Stimulated activated CD8-positive, alpha-beta memory T cell treated with anti-CD3 and anti-CD28 coated beads, Interleukin-4, amount 100 ng/mL, for 1 hour (primary cell): ENCODE results near the gene C9orf152.

ENCODE experiments used
- DNase-seq, 2 donors: peaks; one replicate each; pipeline ENCODE4 v3.0.0-alpha.2; 2020; ENCODE audit warnings: low read depth in 2 of 2, low spot score in 1 of 2

Gene C9orf152

DNA sequence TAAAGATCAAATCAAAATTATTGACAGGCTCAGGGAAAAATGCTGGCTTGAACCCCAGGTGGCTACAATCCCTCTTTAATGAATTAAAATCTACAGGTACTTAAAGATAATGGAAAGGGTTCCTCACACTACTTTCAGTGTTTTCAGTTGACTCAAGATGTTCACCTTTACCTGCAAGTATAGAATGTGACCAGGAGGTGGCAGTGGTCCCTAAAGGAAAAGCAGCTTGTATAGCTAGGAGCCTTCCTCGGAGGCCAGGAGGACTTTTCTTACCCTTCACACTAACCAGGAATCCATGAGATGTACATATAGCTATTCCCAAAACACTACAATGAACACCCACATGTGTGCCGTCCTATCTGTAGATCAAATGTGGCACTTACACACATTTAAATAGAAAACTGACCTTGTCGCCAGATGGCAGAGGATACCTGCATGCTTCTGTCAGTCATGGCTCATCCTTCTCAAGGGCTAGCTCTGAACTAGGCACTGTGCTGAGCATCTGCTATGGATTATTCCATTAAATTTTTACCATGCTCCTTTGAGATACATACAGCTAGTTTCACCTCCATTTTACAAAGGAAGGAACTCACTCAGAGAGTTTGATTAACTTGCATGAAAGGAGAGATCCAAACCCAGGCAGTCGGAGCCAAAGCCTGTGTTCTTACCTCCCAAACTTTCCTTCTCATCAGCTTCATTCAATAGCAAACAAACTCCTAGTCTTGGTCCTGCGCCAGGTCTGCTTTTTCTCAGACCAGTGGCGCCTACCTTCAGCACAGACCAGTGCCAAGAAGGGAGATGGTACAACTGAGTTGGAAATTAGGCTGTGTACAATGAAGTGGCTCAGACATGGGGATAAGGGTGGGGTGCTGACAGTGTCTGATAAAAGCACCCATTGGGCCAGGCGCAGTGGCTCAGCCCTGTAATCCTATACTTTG lies 24.5 kb downstream of the C9orf152 start:
- DNase-seq = peak in 1 of 2 donors; percentile 11

DNA sequence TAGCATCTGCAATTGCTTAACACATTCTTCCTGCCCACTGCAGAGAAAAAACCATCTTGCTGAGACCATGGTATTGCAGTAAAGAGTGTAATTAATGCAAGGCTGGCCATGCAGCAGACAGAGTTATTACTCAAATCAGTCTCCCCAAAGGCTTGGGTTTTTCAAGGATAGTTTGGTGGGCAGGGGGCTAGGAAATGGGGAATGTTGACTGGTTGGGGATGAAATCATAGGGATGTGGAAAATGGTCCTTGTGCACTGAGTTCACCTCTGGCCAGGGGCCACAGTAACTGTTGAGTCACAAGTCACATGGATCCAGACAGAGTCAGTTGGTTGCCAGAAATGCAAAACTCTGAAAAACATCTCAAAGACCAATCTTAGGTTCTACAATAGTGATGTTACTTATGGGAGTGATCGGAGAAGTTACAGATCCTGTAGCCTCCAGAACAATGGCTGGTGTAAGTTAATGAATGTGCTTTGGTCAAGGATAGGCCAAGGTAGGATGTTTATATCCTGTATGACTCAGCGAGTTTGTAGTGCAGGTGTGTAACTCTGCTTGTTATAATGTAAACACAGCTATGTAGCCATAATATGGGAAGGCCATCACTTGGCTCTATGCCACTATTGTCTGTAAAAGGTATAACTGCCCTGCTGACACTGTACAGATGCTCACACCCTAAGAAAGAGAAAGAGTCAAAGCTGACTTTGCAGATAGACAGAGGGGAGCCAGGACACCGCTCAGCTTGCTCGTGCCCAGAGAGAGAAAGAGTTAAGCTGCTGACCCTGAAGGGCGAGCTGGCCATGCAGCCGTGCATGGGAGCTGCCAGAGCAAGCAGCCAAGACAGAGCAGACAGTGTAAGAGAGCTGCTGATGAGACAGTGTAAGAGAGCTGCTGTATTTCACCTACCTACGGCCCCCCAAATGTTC lies 27.2 kb downstream of the C9orf152 start:
- no peak for DNase-seq

DNA sequence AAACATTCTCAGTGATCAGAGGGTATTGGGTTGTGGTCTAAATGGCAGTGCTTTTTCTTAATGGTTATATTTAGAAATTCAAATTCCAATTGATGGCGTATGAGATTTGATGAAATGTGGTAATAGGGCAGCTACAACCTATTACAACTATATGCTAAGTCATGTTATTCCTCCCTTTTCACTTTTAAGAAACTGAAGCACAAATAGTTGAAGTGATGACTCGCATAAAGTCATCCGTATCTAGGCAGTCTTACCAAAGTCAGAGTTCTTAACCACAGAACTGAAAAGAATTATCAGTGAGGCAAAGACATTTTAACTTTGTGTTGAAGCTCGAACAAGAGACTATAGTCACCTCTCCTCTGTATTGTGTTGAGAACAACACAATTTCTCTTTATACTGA lies 28.2 kb downstream of the C9orf152 start:
- no peak for DNase-seq

DNA sequence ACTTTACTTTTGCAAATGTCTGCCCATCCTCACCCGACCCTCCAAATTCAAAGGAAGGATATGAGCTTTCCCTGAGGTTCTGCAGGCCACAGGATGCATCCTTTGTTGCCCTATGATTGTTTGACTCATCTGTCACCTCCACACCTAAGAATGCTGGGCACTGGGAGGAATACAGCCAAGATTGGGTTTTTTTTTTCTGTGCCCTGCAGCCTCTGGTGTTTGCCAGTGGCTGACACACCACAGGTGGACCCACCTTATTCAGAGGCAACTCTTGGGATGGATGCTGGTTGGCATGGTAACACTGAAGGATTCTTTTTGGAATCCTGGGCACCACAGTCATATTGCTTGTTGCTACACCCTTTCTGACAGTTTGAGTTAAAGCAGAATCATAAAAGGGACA lies 29.7 kb downstream of the C9orf152 start:
- no peak for DNase-seq

DNA sequence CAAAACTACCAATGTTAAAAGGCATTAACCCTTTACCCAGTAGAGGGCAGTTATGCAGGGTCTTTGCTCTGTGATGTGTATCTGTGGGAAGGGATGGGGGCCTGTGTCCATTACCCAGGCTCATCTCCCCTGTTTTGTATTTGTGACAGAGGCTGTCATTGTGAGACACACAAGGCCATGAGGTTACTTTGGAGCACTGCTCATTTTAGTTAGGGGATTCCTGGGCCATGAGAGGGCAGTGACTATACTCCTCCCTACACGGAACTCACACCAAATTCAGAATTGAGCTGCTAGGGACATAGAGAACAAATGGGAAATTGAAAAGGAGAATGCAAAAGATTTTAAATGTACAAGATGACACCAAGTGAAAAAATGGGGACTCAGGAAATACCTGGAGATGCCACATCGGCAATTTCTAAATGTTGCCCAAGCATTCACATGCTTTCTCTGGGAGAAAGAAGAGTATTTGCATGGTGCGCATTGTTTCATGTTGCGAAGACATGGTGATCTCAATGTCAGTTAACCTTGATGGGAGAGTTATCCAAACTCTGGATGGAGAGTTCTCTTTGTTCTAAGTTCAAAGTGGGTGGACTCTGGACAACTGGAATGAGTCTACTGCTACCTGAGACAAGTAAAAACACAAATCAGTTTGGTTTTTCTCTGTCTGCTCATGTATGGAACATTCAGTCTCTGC lies 32.5 kb downstream of the C9orf152 start:
- DNase-seq = no peak

DNA sequence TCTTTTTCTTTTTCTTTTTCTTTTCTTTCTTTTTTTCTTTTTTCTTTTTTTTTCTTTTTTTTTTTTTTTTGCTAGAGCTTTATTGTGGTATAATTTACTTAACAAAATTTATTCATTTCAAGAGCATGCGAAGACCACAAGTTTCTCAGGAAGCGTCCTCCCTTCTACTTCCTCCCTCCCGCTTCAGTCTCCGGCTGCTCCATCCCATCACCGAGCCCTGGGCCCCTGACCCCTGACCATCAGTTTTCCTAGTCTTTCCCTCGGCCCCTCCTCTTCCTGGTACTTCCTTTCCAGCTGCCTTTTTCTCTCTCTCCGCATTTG lies 34.7 kb downstream of the C9orf152 start:
- DNase-seq = no peak

DNA sequence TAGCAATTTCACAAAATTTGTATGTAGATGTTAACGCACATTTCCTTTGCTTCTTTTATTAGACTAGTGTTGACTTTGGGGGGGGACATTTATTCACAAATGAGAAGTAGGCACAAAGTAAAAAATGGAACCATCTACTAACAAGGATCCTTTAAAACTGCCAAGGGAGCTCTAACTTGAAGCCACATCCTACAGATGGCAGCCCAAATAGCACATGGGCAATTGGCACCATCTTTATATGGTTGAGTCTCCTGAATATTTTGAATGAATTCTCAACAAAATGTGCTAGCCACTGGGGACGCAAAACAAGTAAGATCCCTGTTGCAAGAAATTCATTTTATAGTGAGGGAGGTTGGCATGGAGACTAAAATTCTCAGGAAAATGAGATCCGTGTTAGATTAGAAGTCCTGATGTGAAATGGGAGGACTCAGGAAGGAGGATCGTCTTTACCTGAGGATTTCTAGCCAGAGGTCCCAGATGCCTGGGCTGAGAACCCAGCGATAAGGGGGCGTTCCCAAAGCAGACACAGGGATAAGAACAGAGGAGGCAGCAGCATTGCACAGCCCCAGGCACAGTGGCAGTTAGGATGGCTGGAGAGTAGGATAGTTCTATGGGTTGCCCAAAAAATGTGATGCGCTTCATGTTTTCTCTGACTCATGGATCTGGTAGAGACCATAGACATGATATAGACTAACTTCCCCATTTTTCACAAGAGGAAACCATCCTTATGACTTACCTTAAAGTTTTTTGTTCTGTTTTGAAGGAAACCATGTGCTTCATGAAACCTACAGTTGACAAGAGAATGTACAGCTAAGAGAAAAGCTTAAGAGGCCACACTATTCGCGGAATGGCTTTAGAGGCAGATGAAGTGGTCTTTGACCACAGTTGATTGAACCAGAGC lies 37.4 kb downstream of the C9orf152 start:
- DNase-seq = no peak

DNA sequence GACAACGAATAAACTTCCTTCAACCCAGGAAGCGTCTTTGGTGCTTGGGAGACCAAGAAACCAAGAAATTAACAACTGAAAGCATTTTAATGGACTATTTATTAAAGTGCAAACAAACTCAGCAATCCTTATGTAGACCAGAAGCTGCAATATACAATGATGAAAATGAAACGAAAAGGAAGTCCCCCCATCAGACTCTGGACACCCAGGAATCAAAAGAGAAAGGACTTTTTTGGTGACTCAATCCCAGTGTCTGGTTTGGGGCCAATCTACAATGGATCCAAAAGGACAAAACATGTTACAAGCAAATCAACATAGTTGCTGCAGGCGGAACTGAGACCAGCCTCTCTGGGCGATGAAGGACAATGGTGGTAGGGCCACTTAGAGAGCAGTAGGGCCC lies 39.5 kb downstream of the C9orf152 start:
- DNase-seq = no peak

DNA sequence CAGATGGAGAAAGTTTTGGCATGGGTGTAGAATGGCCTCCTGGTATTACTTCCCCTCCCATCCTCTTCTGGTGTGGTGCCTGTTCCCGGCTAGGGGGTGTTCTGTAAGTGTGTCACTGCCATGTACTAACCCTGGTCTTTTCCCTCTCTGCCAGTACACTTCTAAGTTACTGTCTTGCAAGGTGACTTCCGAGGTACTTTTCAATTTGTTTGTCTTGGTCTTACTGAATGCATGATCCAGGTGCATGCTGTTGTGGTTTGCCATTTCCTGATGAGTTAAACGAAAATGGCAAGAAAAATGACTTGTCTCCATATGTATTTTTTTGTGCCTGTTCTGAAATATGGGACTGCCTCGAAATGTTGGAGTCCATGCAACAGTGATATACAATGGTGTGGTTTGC lies 46.0 kb downstream of the C9orf152 start:
- DNase-seq = no peak

DNA sequence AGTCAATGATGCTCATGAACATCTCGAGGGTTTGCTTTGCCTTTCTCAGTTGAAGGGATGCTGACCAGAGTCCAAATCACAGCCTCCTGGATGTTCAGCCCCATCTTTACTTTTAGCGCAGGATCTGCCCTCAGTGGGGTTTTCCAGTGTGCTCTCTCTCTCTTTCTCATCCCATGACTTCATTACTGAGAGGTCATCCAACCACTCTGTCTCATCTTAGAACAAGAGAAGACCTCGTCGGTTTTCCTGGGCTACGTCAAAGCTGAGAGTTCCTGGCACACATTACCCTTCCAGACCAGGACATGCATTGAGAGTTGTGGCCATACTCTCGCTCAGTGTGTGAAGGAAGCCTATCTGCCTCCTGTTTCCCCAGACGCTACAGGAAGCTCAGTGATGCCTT lies 47.3 kb downstream of the C9orf152 start:
- DNase-seq = no peak

DNA sequence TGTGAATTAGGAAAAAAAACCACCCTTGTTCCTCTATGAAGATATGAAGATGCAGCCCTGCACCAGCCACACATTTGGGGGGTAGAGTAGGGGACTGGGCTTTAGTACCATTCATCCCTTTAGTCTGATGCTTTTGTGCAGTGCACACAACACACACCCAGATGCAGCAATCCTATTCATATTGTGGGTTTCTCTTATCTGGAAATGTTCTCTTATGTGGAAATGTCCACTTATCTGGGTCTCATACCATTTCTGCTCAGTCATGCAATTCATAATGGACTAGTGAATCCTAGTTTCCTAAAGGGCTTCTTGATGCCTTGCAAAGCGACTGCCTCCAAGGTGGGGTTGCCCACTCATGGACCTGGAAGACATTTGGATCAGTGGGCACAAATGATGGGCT lies 47.8 kb downstream of the C9orf152 start:
- no peak for DNase-seq

DNA sequence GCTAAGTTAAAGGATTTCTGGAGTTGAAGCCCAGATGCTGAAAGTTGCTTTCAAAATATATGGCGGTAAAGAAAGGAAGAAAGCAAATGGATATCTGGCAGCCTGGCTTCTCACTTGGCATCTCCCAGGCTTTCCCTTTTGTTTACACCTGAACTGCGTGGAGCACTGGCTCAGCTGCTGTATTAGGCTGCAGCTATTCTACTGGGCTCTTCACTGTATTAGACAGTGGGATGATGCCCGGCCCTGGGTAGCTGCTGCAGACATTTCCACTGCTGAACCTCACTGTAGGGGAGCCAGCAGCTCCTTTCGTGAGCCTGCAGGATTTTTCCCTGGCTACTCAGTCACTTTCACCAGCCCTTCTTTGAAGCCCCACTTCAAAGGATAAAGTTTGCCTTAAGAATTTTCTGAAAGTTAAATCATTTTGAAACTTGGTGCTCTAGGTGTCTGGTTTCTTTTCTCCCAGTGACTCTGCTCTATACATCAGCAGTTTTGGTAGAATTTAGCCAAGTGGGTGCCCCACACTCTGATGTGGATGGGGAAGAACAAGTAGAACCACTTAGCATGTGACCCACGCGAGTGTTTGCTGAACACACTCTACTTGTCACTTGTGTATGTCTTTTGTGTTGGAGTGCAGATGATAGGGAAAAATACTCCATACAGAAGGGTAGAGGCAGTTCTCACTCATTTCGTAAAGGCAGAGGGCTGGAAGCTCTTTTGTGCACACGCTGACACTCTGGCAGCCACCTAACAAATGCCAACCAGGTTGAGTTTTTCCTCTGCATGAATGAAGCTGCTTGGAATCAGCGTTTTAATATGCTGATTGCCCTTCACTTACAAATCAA lies 49.9 kb downstream of the C9orf152 start:
- no peak for DNase-seq

DNA sequence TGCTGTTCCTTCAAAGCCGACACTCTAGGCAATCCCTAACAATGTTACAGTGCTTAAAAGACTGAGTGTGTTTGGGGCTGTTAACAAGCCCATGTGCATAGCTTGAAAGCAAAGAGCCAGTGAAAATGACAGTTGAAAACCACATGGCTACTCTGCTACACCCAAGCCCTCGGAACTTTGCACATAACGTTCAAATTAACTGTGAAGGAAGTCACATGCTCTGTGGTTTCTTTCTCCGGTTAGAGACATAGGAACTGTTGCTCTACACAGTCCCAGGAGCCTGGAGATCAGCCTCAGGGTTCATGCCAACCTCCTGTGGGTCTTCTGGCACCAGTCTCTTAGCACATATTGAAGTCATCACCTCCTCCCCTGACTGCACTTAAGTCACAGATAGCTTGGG lies 51.1 kb downstream of the C9orf152 start:
- DNase-seq = no peak

DNA sequence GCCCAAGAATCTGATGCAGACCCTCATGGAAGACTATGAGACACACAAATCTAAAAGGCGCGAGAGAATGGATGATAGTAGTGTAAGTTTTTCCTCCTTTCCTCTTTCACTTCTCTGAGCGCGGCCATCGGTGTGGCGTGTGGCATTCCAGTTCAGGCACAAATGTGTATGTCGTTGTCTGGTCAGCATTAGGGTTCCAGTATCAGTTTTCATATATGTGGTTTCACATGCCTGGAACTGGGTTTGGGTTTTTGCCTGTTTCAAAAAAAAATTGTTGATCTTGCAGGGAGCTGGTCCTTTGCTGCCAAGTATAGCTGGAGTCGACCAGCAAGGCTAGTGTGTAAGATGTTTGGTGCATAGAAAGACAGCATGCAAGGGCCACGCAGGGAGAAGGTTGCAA lies 51.5 kb downstream of the C9orf152 start:
- no peak for DNase-seq

DNA sequence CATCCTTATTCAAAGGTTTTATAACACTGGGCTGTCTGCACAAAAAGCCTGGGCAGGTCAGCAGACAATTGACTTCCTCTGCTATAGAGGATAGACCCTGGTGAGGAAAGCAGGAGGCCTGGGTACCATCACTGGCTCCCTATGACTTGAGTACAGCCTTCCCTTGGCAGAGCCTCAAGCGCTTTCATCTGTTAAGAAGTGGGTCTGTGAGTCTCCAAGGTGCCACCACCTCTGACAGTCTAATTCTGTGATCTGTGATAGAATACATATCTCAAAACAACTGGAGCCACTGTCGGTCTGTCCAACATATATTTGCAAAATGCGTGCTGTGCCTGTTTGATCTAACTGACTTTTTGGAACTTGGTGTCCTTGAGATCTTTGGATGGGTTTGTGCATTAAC lies 52.2 kb downstream of the C9orf152 start:
- no peak for DNase-seq

DNA sequence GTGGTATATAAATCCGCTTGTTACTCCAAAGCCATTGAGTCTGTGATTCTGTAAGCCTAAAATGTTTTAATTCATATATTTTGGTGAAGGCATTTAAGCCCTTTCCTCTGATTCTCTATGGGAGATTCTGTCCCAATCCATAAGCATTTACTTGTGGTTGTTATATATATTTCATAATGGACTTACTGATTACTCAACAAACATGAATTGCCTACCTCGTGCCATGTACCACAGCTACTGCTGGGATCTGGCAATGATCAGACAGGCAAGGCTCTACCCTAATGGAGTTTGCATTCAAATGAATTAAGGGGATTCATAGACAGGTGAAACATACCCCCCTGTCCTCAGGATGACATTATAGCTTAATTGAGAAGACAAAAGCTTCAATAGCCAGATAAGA lies 54.5 kb downstream of the C9orf152 start:
- no peak for DNase-seq

DNA sequence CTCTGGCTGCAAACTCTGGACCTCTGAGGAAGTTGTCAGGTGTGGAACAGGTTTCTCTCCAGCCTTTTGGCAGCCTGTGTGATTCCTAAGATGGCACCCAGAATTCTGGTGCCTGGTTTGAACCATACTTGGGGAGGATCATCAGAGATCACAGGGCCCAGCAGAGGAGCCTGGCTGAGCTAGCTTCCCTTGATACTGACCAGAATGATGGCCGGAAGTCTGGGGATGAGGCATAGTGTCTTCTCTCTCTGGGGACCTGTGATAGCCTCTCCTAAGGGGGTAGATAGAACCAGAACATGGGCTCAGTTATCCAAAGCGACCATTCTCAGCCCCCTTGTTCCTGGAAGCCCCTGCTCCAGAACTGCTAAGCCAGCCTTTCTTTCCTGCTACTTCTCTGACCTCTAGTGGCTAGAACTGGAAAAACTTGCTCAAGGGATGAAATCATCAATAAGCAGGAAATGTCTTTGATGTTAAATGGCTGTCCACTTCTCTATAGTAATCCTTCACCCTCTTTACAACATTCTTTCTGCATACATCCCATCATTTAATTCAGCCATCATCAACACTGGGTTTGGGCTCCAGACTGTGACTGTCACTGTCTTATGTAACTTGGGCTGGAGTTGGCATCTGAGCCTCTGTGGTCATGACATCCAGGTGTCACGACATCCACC lies 55.1 kb downstream of the C9orf152 start:
- no peak for DNase-seq
